Muscle layer of colon (tissue), 2 donors: ENCODE results near the gene SH3D19.

Experiments
- H3K27ac ChIP-seq: one replicate; pipeline ENCODE4 v1.7.0; 2013; ENCODE audit warnings: low read depth, mild to moderate bottlenecking, low read length, moderate library complexity
- H3K27me3 ChIP-seq, 2 donors: one replicate each; pipeline ENCODE4 v1.7.0; 2013; ENCODE audit warnings: low read length in 2 of 2, mild to moderate bottlenecking in 2 of 2; ENCODE audit not compliant: insufficient read depth in 2 of 2, control insufficient read depth in 1 of 2
- H3K36me3 ChIP-seq: one replicate; pipeline ENCODE4 v1.7.0; 2013; ENCODE audit warnings: mild to moderate bottlenecking, low read length; ENCODE audit not compliant: insufficient read depth
- H3K4me1 ChIP-seq: one replicate; pipeline ENCODE4 v1.7.0; 2013; ENCODE audit warnings: mild to moderate bottlenecking, low read length; ENCODE audit not compliant: insufficient read depth
- H3K4me3 ChIP-seq, 2 donors: one replicate each; pipeline ENCODE4 v1.7.0; 2013; ENCODE audit warnings: low read length in 2 of 2, low read depth in 1 of 2, mild to moderate bottlenecking in 1 of 2, moderate library complexity in 1 of 2
- H3K9ac ChIP-seq: one replicate; pipeline ENCODE4 v1.7.0; 2013; ENCODE audit warnings: low read length
- H3K9me3 ChIP-seq: one replicate; pipeline ENCODE4 v1.7.0; 2013; ENCODE audit warnings: mild to moderate bottlenecking, low read length
- donor health status: abdominal sarcoma.
- donor health status: Adenocarcinoma of cecum.

SH3D19 gene

GRCh38 chr4:151318307-151319006 is 6.9 kb downstream of the SH3D19 start:
- Histone ChIP-seq H3K9me3 (no peaks in the 10 kb centered on the region), H3K9ac (no peak overlapping the region), H3K27ac (no peak overlapping the region), H3K4me3 (no peak overlapping the region), H3K36me3 (no peaks in the 10 kb centered on the region), H3K27me3 (no peaks in the 10 kb centered on the region), H3K4me1 (peaks cover 62% of the 10 kb centered on the region)

GRCh38 chr4:151316645-151317044 is 8.8 kb downstream of the SH3D19 start:
- Histone ChIP-seq H3K9ac (no peak overlapping the region), H3K9me3 (no peaks in the 10 kb centered on the region), H3K36me3 (no peaks in the 10 kb centered on the region), H3K4me1 (peaks cover 47% of the 10 kb centered on the region), H3K27ac (no peak overlapping the region), H3K4me3 (no peak overlapping the region), H3K27me3 (no peaks in the 10 kb centered on the region)

GRCh38 chr4:151315212-151315886 is 10.1 kb downstream of the SH3D19 start:
- Histone ChIP-seq H3K4me1 (peaks cover 37% of the 10 kb centered on the region), H3K9me3 (no peaks in the 10 kb centered on the region), H3K27me3 (no peaks in the 10 kb centered on the region), H3K4me3 (no peak overlapping the region), H3K27ac (no peak overlapping the region), H3K36me3 (no peaks in the 10 kb centered on the region), H3K9ac (no peak overlapping the region)

GRCh38 chr4:151314479-151314878 is 10.9 kb downstream of the SH3D19 start:
- Histone ChIP-seq H3K27ac (peak overlapping the region; percentile 44), H3K36me3 (no peaks in the 10 kb centered on the region), H3K27me3 (no peaks in the 10 kb centered on the region), H3K4me1 (peaks cover 32% of the 10 kb centered on the region), H3K4me3 (no peak overlapping the region), H3K9ac (no peak overlapping the region), H3K9me3 (no peaks in the 10 kb centered on the region)

GRCh38 chr4:151314010-151314355 is 11.4 kb downstream of the SH3D19 start:
- H3K4me1 ChIP-seq = peaks cover 32% of the 10 kb centered on the region
- H3K9ac ChIP-seq = no peak overlapping the region
- H3K4me3 ChIP-seq = no peak overlapping the region
- no peaks in the 10 kb centered on the region for H3K27me3 ChIP-seq
- no peaks in the 10 kb centered on the region for H3K9me3 ChIP-seq
- H3K27ac ChIP-seq = no peak overlapping the region
- no peaks in the 10 kb centered on the region for H3K36me3 ChIP-seq

- H3K4me3 ChIP-seq = no peak overlapping the region
- no peaks in the 10 kb centered on the region for H3K27me3 ChIP-seq
- peaks cover 32% of the 10 kb centered on the region for H3K4me1 ChIP-seq
- H3K9me3 ChIP-seq = no peaks in the 10 kb centered on the region
- no peak overlapping the region for H3K9ac ChIP-seq
- no peak overlapping the region for H3K27ac ChIP-seq
- H3K36me3 ChIP-seq = no peaks in the 10 kb centered on the region
These were observed 11.9 kb downstream of the SH3D19 start for GRCh38 chr4:151313306-151314009.

- H3K9ac ChIP-seq = no peak overlapping the region
These were observed 15.2 kb downstream of the SH3D19 start for GRCh38 chr4:151310124-151310728.

GRCh38 chr4:151304755-151305154 is 20.6 kb downstream of the SH3D19 start:
- no peaks in the 10 kb centered on the region for H3K27me3 ChIP-seq
- H3K4me1 ChIP-seq = peaks cover 13% of the 10 kb centered on the region
- no peak overlapping the region for H3K9ac ChIP-seq
- H3K9me3 ChIP-seq = no peaks in the 10 kb centered on the region
- no peaks in the 10 kb centered on the region for H3K36me3 ChIP-seq
- H3K27ac ChIP-seq = no peak overlapping the region
- H3K4me3 ChIP-seq = no peak overlapping the region

More at GRCh38 chr4:151310124-151310728, 15.2 kb downstream of the SH3D19 start:
- Histone ChIP-seq H3K36me3 (no peaks in the 10 kb centered on the region), H3K4me1 (peaks cover 12% of the 10 kb centered on the region), H3K4me3 (no peak overlapping the region), H3K9me3 (no peaks in the 10 kb centered on the region), H3K27ac (no peak overlapping the region), H3K27me3 (no peaks in the 10 kb centered on the region)

- Histone ChIP-seq H3K27ac (no peak overlapping the region), H3K9ac (no peak overlapping the region), H3K27me3 (no peaks in the 10 kb centered on the region), H3K36me3 (no peaks in the 10 kb centered on the region), H3K4me3 (no peak overlapping the region), H3K9me3 (no peaks in the 10 kb centered on the region), H3K4me1 (peaks cover 13% of the 10 kb centered on the region)
These were observed 21.2 kb downstream of the SH3D19 start for GRCh38 chr4:151304226-151304625.

- Histone ChIP-seq H3K9ac (no peak overlapping the region), H3K27me3 (no peaks in the 10 kb centered on the region), H3K27ac (no peak overlapping the region), H3K4me3 (peak overlapping the region in 1 of 2 donors; percentile 20), H3K4me1 (peaks cover 13% of the 10 kb centered on the region), H3K36me3 (no peaks in the 10 kb centered on the region), H3K9me3 (no peaks in the 10 kb centered on the region)
These were observed 23.0 kb downstream of the SH3D19 start for GRCh38 chr4:151302432-151302831.

GRCh38 chr4:151297170-151297569 is 28.2 kb downstream of the SH3D19 start:
- Histone ChIP-seq H3K9me3 (no peaks in the 10 kb centered on the region), H3K27me3 (no peaks in the 10 kb centered on the region), H3K36me3 (no peaks in the 10 kb centered on the region), H3K4me3 (no peak overlapping the region), H3K27ac (no peak overlapping the region), H3K9ac (no peak overlapping the region), H3K4me1 (peaks cover 6% of the 10 kb centered on the region)
